Left lung (tissue), 10 donors: ENCODE results near the gene PXDN. TPM values are rescaled to one million over a fixed set of nuclear protein-coding genes. Genes with fewer than 3 reads are reported as not detected.
"Not testable (repeated sequence)": the region's sequence is repeated elsewhere in the genome, so short reads cannot be mapped to it uniquely, and the experiment has no call there.

Source experiments
- ATAC-seq: fragments of 200-7000 bp; cut with Tn5 transposase; one replicate; pipeline ENCODE4 v1.9.1; 2020; ENCODE audit warnings: moderate library complexity
- DNase-seq, 4 donors: peaks; one replicate each; pipeline ENCODE4 v3.0.0-alpha.2; 2013 to 2020
- H3K27ac ChIP-seq, 2 donors: fragments of 200-600 bp; sonication (generic) in 1 of 2; one replicate each; pipeline versions ENCODE4 v1.5.0 to v1.8.0; 2020 to 2021
- H3K27me3 ChIP-seq, 2 donors: fragments of 200-600 bp; sonication (generic) in 1 of 2; one replicate each; pipeline versions ENCODE4 v1.5.0 to v1.8.0; 2020 to 2021
- H3K36me3 ChIP-seq, 2 donors: fragments of 200-600 bp; sonication (generic) in 1 of 2; one replicate each; pipeline versions ENCODE4 v1.5.0 to v1.8.0; 2020 to 2021
- H3K4me1 ChIP-seq, 2 donors: fragments of 200-600 bp; one replicate each; pipeline ENCODE4 v1.8.0; 2021
- H3K4me3 ChIP-seq, 2 donors: fragments of 200-600 bp; sonication (generic) in 1 of 2; one replicate each; pipeline versions ENCODE4 v1.5.0 to v1.8.0; 2020 to 2021; ENCODE audit warnings: mild to moderate bottlenecking in 1 of 2
- H3K9me3 ChIP-seq, 2 donors: fragments of 200-600 bp; sonication (generic) in 1 of 2; one replicate each; pipeline versions ENCODE4 v1.5.0 to v1.8.0; 2020 to 2021
- CTCF ChIP-seq, 2 donors: fragments of 200-600 bp; sonication (generic) in 1 of 2; IDR thresholded peaks; one replicate each; pipeline versions ENCODE4 v1.5.0 to v1.8.0; 2021; ENCODE audit warnings: antibody characterized with exemption in 2 of 2
- intact Hi-C, 2 donors: fragments of 100-400 bp; cut with DNase I; formaldehyde crosslinking; loops; one replicate each; pipeline versions ENCODE4 v1.11.2 to v1.14.2; 2022
- polyA plus RNA-seq, 6 donors: library from polyadenylated mRNA; unstranded; fragments of 120-200 nt; gene quantifications; one replicate each; pipeline ENCODE4 v1.2.1, GENCODE V29; 2013; ENCODE audit not compliant: insufficient read length in 6 of 6
- total RNA-seq, 2 donors: library from RNA; stranded (reverse); fragmentation: NEBNext Ultra II Directional; extraction: Animal tissue kit (Norgen Biotek cat#: 25700); gene quantifications; one replicate each; pipeline ENCODE4 v1.2.1, GENCODE V29; 2021
- donor health status: DM: no; HTN: yes; CAD: no.
- donor health status: DM: no; HTN: no; CAD: no.

Gene PXDN
- total and polyA plus RNA-seq, 8 donors = 44.8 to 215 (median 174) TPM

DNA sequence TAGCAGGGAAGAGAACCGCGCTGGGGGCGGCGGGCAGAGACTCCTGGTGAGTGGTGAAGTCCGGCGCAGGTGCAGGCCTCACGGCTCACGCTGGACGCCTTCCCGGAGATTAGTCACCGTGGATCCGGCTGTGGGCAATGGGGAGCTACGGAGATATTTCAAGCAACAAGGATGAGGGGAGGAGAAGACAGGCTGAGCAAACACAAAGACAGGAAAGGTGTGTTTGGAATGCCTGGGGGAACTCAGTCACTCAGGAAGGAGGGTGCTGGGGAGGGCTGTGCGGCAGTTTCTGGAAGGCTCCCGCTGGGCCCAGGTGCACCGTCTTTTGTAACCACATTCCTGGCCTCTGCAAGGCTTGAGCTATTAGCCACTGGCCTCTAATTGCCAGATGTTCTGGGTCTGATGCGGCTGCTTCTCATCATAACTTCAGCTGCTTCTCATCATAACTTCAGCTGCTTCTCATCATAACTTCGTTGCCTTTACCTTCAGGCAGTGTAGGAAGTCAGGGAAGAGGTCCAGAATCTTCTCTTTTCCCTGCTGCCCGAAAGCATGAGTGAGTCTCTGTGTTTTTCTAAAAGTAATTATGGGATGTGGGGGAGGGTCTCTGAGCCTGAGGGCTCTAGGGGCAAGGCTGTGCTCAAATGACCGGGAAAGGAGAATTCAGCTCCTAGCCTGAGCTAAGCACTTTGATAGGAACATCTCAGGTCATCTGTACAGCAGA, 118.9 kb downstream of the PXDN start:
- Histone ChIP-seq H3K4me3 (no peak overlapping the region), H3K27ac (peak overlapping the region; percentile 31 to 82), H3K36me3 (no peaks in the 10 kb centered on the region), H3K27me3 (no peaks in the 10 kb centered on the region), H3K9me3 (no peaks in the 10 kb centered on the region), H3K4me1 (peaks cover 0 to 15% of the 10 kb centered on the region in 2 donors)
- peak; percentile 87 for ATAC-seq
- intact Hi-C loops = no loop called here
- no peak for TF ChIP-seq CTCF (IDR thresholded peaks at IDR 0.05)
- peak in 2 of 4 donors; percentile 75 to 87 for DNase-seq

DNA sequence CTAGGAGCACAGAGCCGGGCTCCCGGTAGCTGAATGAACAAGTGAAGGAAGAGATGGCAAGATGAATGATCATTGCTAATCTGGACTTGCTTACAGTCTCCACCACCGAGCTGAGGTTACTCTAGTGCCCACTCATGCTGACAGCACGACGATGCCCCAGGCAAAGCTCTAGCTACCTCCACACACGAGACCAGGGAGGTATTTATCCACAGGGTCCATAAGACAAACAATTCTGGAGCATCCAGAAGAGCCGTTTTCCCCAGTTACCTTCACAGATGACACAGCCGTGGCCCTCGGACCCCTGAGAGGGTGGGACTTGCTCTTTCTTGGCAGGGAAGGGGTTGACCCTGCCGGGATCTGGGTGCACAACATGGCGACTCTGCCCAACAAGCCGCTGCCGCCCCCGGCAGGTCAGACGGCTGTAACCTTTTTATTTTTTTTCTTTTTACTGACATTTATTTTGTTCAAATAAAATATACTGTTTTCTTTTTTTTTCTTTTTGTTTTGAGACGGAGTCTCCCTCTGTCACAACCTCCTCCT, 120.3 kb downstream of the PXDN start:
- Histone ChIP-seq H3K27me3 (no peaks in the 10 kb centered on the region), H3K4me3 (no peak overlapping the region), H3K9me3 (no peaks in the 10 kb centered on the region), H3K4me1 (peaks cover 0 to 15% of the 10 kb centered on the region in 2 donors), H3K36me3 (no peaks in the 10 kb centered on the region), H3K27ac (no peak overlapping the region)
- no peak for TF ChIP-seq CTCF (IDR thresholded peaks at IDR 0.05)
- intact Hi-C loops = no loop called here
- peak in 2 of 4 donors; percentile 10 to 30 for DNase-seq
- no peak for ATAC-seq

GRCh38 chr2:1622521-1623200, 121.7 kb downstream of the PXDN start:
- H3K9me3 ChIP-seq = no peaks in the 10 kb centered on the region
- H3K36me3 ChIP-seq = no peaks in the 10 kb centered on the region
- TF ChIP-seq CTCF (IDR thresholded peaks at IDR 0.05) = no peak

GRCh38 chr2:1621976-1622375, 122.3 kb downstream of the PXDN start:
- H3K36me3 ChIP-seq, intact Hi-C loops, H3K9me3 ChIP-seq, H3K4me3 ChIP-seq, DNase-seq, H3K27me3 ChIP-seq, H3K27ac ChIP-seq, ATAC-seq: not testable (repeated sequence)
- H3K4me1 ChIP-seq = peaks cover 0 to 15% of the 10 kb centered on the region in 2 donors

More at GRCh38 chr2:1622521-1623200, 121.7 kb downstream of the PXDN start:
- DNase-seq (peak in 1 of 4 donors; percentile 28), ATAC-seq (no peak)
- Histone ChIP-seq H3K4me1 (peaks cover 0 to 15% of the 10 kb centered on the region in 2 donors), H3K4me3 (no peak overlapping the region), H3K27me3 (no peaks in the 10 kb centered on the region), H3K27ac (no peak overlapping the region)
- intact Hi-C loops = no loop called here

DNA sequence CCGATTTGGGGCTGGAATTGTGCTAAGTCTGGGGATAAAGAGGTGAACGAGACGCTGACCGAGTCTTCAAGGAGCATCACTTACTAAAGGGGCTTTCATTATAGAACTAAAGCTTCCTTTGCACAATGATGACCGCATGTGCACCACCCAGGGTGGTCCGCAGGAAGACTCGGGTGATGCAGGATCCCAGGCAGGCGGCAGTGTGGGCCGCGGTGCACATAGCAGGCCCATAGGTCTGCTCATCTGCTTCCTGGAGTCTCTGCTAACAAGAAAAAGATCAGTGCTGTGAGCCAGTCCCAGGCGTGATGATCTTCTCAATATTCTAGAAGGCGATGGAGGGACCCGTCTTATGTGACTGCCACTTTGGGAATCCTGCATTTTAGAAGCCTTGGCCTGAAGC, 122.8 kb downstream of the PXDN start:
- no peak for TF ChIP-seq CTCF (IDR thresholded peaks at IDR 0.05)
- Histone ChIP-seq H3K27me3 (no peaks in the 10 kb centered on the region), H3K36me3 (no peaks in the 10 kb centered on the region), H3K4me1 (peaks cover 0 to 15% of the 10 kb centered on the region in 2 donors), H3K9me3 (no peaks in the 10 kb centered on the region), H3K4me3 (no peak overlapping the region), H3K27ac (no peak overlapping the region)
- intact Hi-C loops = no loop called here
- DNase-seq (peak in 1 of 4 donors; percentile 49), ATAC-seq (no peak)
